GM12878 (cell line): ENCODE measurements around the gene RAB11A. TPM values are rescaled to one million over a fixed set of nuclear protein-coding genes. Genes with fewer than 3 reads are reported as not detected.

ENCODE experiments used
- EZH2 ChIP-seq: IDR thresholded peaks from 2 replicates; pipeline ENCODE4 v1.6.1; 2012; ENCODE audit warnings: low read depth, mild to moderate bottlenecking, control low read depth, inconsistent platforms, low read length, borderline replicate concordance; ENCODE audit not compliant: control insufficient read depth
- NFXL1 ChIP-seq: fragments of 450-650 bp; IDR thresholded peaks from 2 replicates; pipeline ENCODE4 v1.6.1; 2017; ENCODE audit warnings: antibody characterized with exemption, mild to moderate bottlenecking, borderline replicate concordance
- PML ChIP-seq: IDR thresholded peaks from 2 replicates; pipeline ENCODE4 v1.6.1; 2012; ENCODE audit warnings: low read length, inconsistent platforms
- RAD51 ChIP-seq: fragments of 450-650 bp; IDR thresholded peaks from 2 replicates; pipeline ENCODE4 v1.6.1; 2016; ENCODE audit warnings: moderate library complexity, mild to moderate bottlenecking, inconsistent platforms
- REST ChIP-seq: IDR thresholded peaks from 2 replicates; pipeline ENCODE4 v1.6.1; 2012; ENCODE audit warnings: mild to moderate bottlenecking, low read depth, low read length
- SP1 ChIP-seq: IDR thresholded peaks from one replicate; pipeline ENCODE4 v1.6.1; 2011; ENCODE audit warnings: low read depth, low read length
- ZBTB4 ChIP-seq: fragments of 450-650 bp; formaldehyde crosslinking; IDR thresholded peaks from 2 replicates; pipeline ENCODE4 v1.4.0; 2022; ENCODE audit warnings: mild to moderate bottlenecking, moderate library complexity
- polyA plus RNA-seq, 11 experiments: library from polyadenylated mRNA; depleted of rRNA in 4 of 11; unstranded in 6 of 11; stranded (reverse) in 5 of 11; fragments of >200 nt; fragmentation: Nextera tagmentation in 4 of 11; fragmentation: Illumina TruSeq in 1 of 11; extraction: Ambion mirVana in 4 of 11; extraction: Trizol in 1 of 11; gene quantifications; 1 replicate in 1 of 11; 2 replicates in 10 of 11; pipeline versions ENCODE4 v1.2.1 to v1.2.3, GENCODE V29; 2011 to 2016; ENCODE audit warnings: inconsistent platforms in 2 of 11, missing spikeins in 2 of 11, low read depth in 1 of 11
- total RNA-seq, 4 experiments: library from RNA; depleted of rRNA in 3 of 4; stranded (reverse); fragments of >200 nt in 3 of 4; fragmentation: Illumina TruSeq in 1 of 4; extraction: Trizol in 1 of 4; gene quantifications; 2 replicates each; pipeline versions ENCODE4 v1.2.1 to v1.2.3, GENCODE V29; 2013 to 2021
- TF ChIP-seq, protein P1 (sequence below): IDR thresholded peaks from 2 replicates; pipeline ENCODE4 v1.6.1; 2012; ENCODE audit warnings: low read length, inconsistent platforms
- TF ChIP-seq, protein P2 (sequence below): fragments of 450-650 bp; IDR thresholded peaks from 2 replicates; pipeline ENCODE4 v1.6.1; 2017; ENCODE audit warnings: low read depth, mild to moderate bottlenecking, moderate library complexity
- TF ChIP-seq, protein P3 (sequence below): fragments of 450-650 bp; IDR thresholded peaks from 2 replicates; pipeline ENCODE4 v1.6.1; 2018; ENCODE audit warnings: borderline replicate concordance, mild to moderate bottlenecking; ENCODE audit not compliant: partially characterized antibody

Gene RAB11A
- total and polyA plus RNA-seq, 10 of the 15 experiments (the other 5 are each of a cell fraction or from before 2014, with no cell fraction given) = 128 to 387 (median 224) TPM

- TF ChIP-seq ZBTB4 (CRISPR knock-in tag) (no peak), REST (no peak), PML (no peak), NFXL1 (no peak), SP1 (no peak), EZH2 (no peak), RAD51 (no peak)
- TF ChIP-seq, protein P1, sequence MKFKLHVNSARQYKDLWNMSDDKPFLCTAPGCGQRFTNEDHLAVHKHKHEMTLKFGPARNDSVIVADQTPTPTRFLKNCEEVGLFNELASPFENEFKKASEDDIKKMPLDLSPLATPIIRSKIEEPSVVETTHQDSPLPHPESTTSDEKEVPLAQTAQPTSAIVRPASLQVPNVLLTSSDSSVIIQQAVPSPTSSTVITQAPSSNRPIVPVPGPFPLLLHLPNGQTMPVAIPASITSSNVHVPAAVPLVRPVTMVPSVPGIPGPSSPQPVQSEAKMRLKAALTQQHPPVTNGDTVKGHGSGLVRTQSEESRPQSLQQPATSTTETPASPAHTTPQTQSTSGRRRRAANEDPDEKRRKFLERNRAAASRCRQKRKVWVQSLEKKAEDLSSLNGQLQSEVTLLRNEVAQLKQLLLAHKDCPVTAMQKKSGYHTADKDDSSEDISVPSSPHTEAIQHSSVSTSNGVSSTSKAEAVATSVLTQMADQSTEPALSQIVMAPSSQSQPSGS = no peak
- TF ChIP-seq, protein P2, sequence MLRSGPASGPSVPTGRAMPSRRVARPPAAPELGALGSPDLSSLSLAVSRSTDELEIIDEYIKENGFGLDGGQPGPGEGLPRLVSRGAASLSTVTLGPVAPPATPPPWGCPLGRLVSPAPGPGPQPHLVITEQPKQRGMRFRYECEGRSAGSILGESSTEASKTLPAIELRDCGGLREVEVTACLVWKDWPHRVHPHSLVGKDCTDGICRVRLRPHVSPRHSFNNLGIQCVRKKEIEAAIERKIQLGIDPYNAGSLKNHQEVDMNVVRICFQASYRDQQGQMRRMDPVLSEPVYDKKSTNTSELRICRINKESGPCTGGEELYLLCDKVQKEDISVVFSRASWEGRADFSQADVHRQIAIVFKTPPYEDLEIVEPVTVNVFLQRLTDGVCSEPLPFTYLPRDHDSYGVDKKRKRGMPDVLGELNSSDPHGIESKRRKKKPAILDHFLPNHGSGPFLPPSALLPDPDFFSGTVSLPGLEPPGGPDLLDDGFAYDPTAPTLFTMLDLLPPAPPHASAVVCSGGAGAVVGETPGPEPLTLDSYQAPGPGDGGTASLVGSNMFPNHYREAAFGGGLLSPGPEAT = peak; percentile 54; the same call in 1 of the 2 replicates
- TF ChIP-seq, protein P3, sequence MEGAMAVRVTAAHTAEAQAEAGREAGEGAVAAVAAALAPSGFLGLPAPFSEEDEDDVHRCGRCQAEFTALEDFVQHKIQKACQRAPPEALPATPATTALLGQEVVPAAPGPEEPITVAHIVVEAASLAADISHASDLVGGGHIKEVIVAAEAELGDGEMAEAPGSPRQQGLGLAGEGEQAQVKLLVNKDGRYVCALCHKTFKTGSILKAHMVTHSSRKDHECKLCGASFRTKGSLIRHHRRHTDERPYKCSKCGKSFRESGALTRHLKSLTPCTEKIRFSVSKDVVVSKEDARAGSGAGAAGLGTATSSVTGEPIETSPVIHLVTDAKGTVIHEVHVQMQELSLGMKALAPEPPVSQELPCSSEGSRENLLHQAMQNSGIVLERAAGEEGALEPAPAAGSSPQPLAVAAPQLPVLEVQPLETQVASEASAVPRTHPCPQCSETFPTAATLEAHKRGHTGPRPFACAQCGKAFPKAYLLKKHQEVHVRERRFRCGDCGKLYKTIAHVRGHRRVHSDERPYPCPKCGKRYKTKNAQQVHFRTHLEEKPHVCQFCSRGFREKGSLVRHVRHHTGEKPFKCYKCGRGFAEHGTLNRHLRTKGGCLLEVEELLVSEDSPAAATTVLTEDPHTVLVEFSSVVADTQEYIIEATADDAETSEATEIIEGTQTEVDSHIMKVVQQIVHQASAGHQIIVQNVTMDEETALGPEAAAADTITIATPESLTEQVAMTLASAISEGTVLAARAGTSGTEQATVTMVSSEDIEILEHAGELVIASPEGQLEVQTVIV = no peak
These were observed 48.1 kb downstream of the RAB11A start (continued) for GRCh38 chr15:65917407-65917756.
